ENCODE data around the gene MZT1.

The MZT1 gene

GRCh38 chr13:72716776-72717175, 10.7 kb downstream of the MZT1 start:
- Histone ChIP-seq H3K36me3 (ENCODE audit: control insufficient read depth in 2 of 2, insufficient read depth in 1 of 2, low read length in 2 of 2) (peaks cover 6 to 74% of the 10 kb centered on the region in 2 experiments; a peak in 2 of 3 replicates), H3K27ac (ENCODE audit: extremely low read depth, low read depth, low read length) (no peak overlapping the region), H3K4me1 (ENCODE audit: control insufficient read depth, insufficient read depth, low read length) (no peaks in the 10 kb centered on the region), H3K9me3 (ENCODE audit: control insufficient read depth, insufficient read depth, low read depth, low read length) (no peaks in the 10 kb centered on the region), H3K4me3 (ENCODE audit: low read depth, low read length) (no peak overlapping the region)
- ChIA-PET POLR2A (no interaction called here), CTCF (interaction anchor here (0.7 kb wide), 1 partner anchor 81 kb away, joined by 3 read pairs; no protein-coding TSS in a partner anchor)
- TF ChIP-seq ZNF366 (tag by site-specific recombination; conservative IDR thresholded peaks at IDR 0.05) (no peak), ZNF146 (tag by site-specific recombination; IDR thresholded peaks at IDR 0.05) (no peak), SETDB1 (IDR thresholded peaks at IDR 0.05; ENCODE audit: insufficient read length, low read length) (no peak), KLF16 (tag by site-specific recombination; IDR thresholded peaks at IDR 0.05) (no peak), ZNF16 (tag by site-specific recombination; IDR thresholded peaks at IDR 0.05; ENCODE audit: low read depth) (no peak), ZNF529 (tag by site-specific recombination; IDR thresholded peaks at IDR 0.05; ENCODE audit: insufficient replicate concordance) (no peak), HOXC10 (CRISPR knock-in tag; IDR thresholded peaks at IDR 0.05) (no peak), ZNF704 (tag by site-specific recombination; IDR thresholded peaks at IDR 0.05) (no peak), GLIS1 (tag by site-specific recombination; IDR thresholded peaks at IDR 0.05) (no peak), ZNF792 (tag by site-specific recombination; IDR thresholded peaks at IDR 0.05) (no peak), ZNF169 (tag by site-specific recombination; IDR thresholded peaks at IDR 0.05) (no peak), ZNF26 (tag by site-specific recombination; IDR thresholded peaks at IDR 0.05) (no peak)

- Histone ChIP-seq H3K36me3 (ENCODE audit: control insufficient read depth in 2 of 2, insufficient read depth in 1 of 2, low read length in 2 of 2) (no peaks in the 10 kb centered on the region), H3K9me3 (ENCODE audit: control insufficient read depth, insufficient read depth, low read depth, low read length) (no peaks in the 10 kb centered on the region), H3K4me1 (ENCODE audit: control insufficient read depth, insufficient read depth, low read length) (no peaks in the 10 kb centered on the region), H3K27ac (ENCODE audit: extremely low read depth, low read depth, low read length) (no peak overlapping the region), H3K4me3 (ENCODE audit: low read depth, low read length) (no peak overlapping the region)
- CTCF ChIA-PET = no interaction called here
- POLR2A ChIA-PET = no interaction called here
- TF ChIP-seq ZNF658 (tag by site-specific recombination; IDR thresholded peaks at IDR 0.05) = no peak
These were observed 26.9 kb downstream of the MZT1 start for GRCh38 chr13:72700509-72700908.

GRCh38 chr13:72698164-72698563, 29.3 kb downstream of the MZT1 start:
- TF ChIP-seq ZNF585B (tag by site-specific recombination; IDR thresholded peaks at IDR 0.05) (peak; percentile 62), ZNF654 (tag by site-specific recombination; IDR thresholded peaks at IDR 0.05; ENCODE audit: low read depth) (no peak)
- CTCF ChIA-PET = interaction anchor here (0.6 to 1.3 kb wide), 4 partner anchors 47 to 404 kb away, joined by 3 to 6 read pairs (median 4); no protein-coding TSS in a partner anchor
- Histone ChIP-seq H3K36me3 (ENCODE audit: control insufficient read depth in 2 of 2, insufficient read depth in 1 of 2, low read length in 2 of 2) (no peaks in the 10 kb centered on the region), H3K4me3 (ENCODE audit: low read depth, low read length) (no peak overlapping the region), H3K9me3 (ENCODE audit: control insufficient read depth, insufficient read depth, low read depth, low read length) (no peaks in the 10 kb centered on the region), H3K27ac (ENCODE audit: extremely low read depth, low read depth, low read length) (no peak overlapping the region), H3K4me1 (ENCODE audit: control insufficient read depth, insufficient read depth, low read length) (no peaks in the 10 kb centered on the region)
- POLR2A ChIA-PET = no interaction called here

GRCh38 chr13:72696579-72696978, 30.9 kb downstream of the MZT1 start:
- TF ChIP-seq ZNF654 (tag by site-specific recombination; IDR thresholded peaks at IDR 0.05; ENCODE audit: low read depth) = peak; percentile 57
- TF ChIP-seq TRIM28 (IDR thresholded peaks at IDR 0.05; ENCODE audit: borderline replicate concordance, low read length) = no peak
- Histone ChIP-seq H3K4me3 (ENCODE audit: low read depth, low read length) (no peak overlapping the region), H3K4me1 (ENCODE audit: control insufficient read depth, insufficient read depth, low read length) (no peaks in the 10 kb centered on the region), H3K27ac (ENCODE audit: extremely low read depth, low read depth, low read length) (no peak overlapping the region), H3K9me3 (ENCODE audit: control insufficient read depth, insufficient read depth, low read depth, low read length) (no peaks in the 10 kb centered on the region), H3K36me3 (ENCODE audit: control insufficient read depth in 2 of 2, insufficient read depth in 1 of 2, low read length in 2 of 2) (no peaks in the 10 kb centered on the region)
- CTCF ChIA-PET = interaction anchor here (0.5 to 2.3 kb wide), 10 partner anchors 19 to 1517 kb away, joined by 3 to 12 read pairs (median 3); no protein-coding TSS in a partner anchor
- POLR2A ChIA-PET = no interaction called here
